Measurements from ENCODE around the gene ODF4.

Gene ODF4

GRCh38 chr17:8310601-8311123, 29.0 kb upstream of the ODF4 start:
- H3K4me1 ChIP-seq (ENCODE audit: insufficient read depth, insufficient read length), result peaks cover 10% of the 10 kb centered on the region
- no peaks in the 10 kb centered on the region for H3K36me3 ChIP-seq (ENCODE audit: insufficient read depth, insufficient read length, low read length)
- no peak for TF ChIP-seq SUZ12 (IDR thresholded peaks at IDR 0.05; ENCODE audit: extremely low read depth, insufficient read depth, insufficient read length)
- no peak for TF ChIP-seq ZNF274 (IDR thresholded peaks at IDR 0.05; ENCODE audit: low read depth, low read length)
- TF ChIP-seq YY1 (IDR thresholded peaks at IDR 0.05; ENCODE audit: insufficient read depth, insufficient read length), result no peak
- no peak overlapping the region for H3K4me3 ChIP-seq (ENCODE audit: insufficient read length, low read depth)
- no peak for DNase-seq (ENCODE audit: low read depth, low spot score)
- H3K27me3 ChIP-seq (ENCODE audit: insufficient read depth, insufficient read length), result no peaks in the 10 kb centered on the region
- H3K9me3 ChIP-seq (ENCODE audit: insufficient read depth, low read length), result no peaks in the 10 kb centered on the region
- no peak overlapping the region for H3K9ac ChIP-seq (ENCODE audit: insufficient read length, low read depth)

DNA sequence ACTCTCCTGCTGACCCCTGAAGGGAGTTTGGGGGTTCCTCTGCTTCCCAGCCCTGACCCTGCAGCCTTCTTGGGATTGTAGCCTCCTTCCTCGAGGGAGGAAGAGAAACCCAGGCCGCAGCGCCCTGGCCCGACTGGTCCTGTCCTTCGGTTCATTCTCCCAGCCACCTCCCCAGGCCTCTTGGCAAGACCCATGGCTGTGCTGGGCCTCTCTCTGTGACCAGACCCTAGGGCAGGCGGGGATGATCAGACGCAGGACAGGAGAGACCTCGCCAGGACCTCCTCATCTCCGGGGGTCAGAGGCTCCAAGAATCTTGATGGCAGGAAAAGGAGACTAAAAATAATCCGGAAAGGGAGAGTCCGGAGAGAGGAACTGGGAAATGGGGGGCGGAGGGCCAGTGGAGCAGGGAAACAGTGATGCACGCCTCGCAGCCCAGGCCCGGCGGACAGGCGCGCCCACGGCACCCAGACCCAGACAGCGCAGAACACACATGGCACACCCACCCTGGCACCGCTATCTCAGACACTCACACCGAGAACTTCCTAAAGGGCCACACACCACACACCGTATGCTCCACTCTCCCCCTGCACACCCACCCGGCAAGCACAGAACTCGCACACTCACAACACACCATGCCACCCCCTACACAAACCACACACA, 28.4 kb upstream of the ODF4 start:
- H3K4me1 ChIP-seq (ENCODE audit: insufficient read depth, insufficient read length), result peaks cover 10% of the 10 kb centered on the region
- TF ChIP-seq YY1 (IDR thresholded peaks at IDR 0.05; ENCODE audit: insufficient read depth, insufficient read length) (no peak), SUZ12 (IDR thresholded peaks at IDR 0.05; ENCODE audit: extremely low read depth, insufficient read depth, insufficient read length) (no peak), ZNF274 (IDR thresholded peaks at IDR 0.05; ENCODE audit: low read depth, low read length) (no peak)
- H3K9me3 ChIP-seq (ENCODE audit: insufficient read depth, low read length), result no peaks in the 10 kb centered on the region
- no peaks in the 10 kb centered on the region for H3K36me3 ChIP-seq (ENCODE audit: insufficient read depth, insufficient read length, low read length)
- H3K27me3 ChIP-seq (ENCODE audit: insufficient read depth, insufficient read length), result no peaks in the 10 kb centered on the region
- H3K9ac ChIP-seq (ENCODE audit: insufficient read length, low read depth), result no peak overlapping the region
- no peak overlapping the region for H3K4me3 ChIP-seq (ENCODE audit: insufficient read length, low read depth)
- DNase-seq (ENCODE audit: low read depth, low spot score), result no peak

GRCh38 chr17:8312251-8312650, 27.4 kb upstream of the ODF4 start:
- DNase-seq (ENCODE audit: low read depth, low spot score), result no peak
- no peaks in the 10 kb centered on the region for H3K36me3 ChIP-seq (ENCODE audit: insufficient read depth, insufficient read length, low read length)
- no peak for TF ChIP-seq ZNF274 (IDR thresholded peaks at IDR 0.05; ENCODE audit: low read depth, low read length)
- TF ChIP-seq YY1 (IDR thresholded peaks at IDR 0.05; ENCODE audit: insufficient read depth, insufficient read length), result no peak
- no peak for TF ChIP-seq SUZ12 (IDR thresholded peaks at IDR 0.05; ENCODE audit: extremely low read depth, insufficient read depth, insufficient read length)
- H3K27me3 ChIP-seq (ENCODE audit: insufficient read depth, insufficient read length), result no peaks in the 10 kb centered on the region
- H3K9me3 ChIP-seq (ENCODE audit: insufficient read depth, low read length), result no peaks in the 10 kb centered on the region
- peaks cover 10% of the 10 kb centered on the region for H3K4me1 ChIP-seq (ENCODE audit: insufficient read depth, insufficient read length)
- no peak overlapping the region for H3K9ac ChIP-seq (ENCODE audit: insufficient read length, low read depth)
- no peak overlapping the region for H3K4me3 ChIP-seq (ENCODE audit: insufficient read length, low read depth)

GRCh38 chr17:8312726-8313600, 26.7 kb upstream of the ODF4 start:
- no peaks in the 10 kb centered on the region for H3K27me3 ChIP-seq (ENCODE audit: insufficient read depth, insufficient read length)
- H3K36me3 ChIP-seq (ENCODE audit: insufficient read depth, insufficient read length, low read length), result no peaks in the 10 kb centered on the region
- no peak overlapping the region for H3K9ac ChIP-seq (ENCODE audit: insufficient read length, low read depth)
- TF ChIP-seq ZNF274 (IDR thresholded peaks at IDR 0.05; ENCODE audit: low read depth, low read length) (no peak), YY1 (IDR thresholded peaks at IDR 0.05; ENCODE audit: insufficient read depth, insufficient read length) (no peak), SUZ12 (IDR thresholded peaks at IDR 0.05; ENCODE audit: extremely low read depth, insufficient read depth, insufficient read length) (no peak)
- no peaks in the 10 kb centered on the region for H3K9me3 ChIP-seq (ENCODE audit: insufficient read depth, low read length)
- H3K4me3 ChIP-seq (ENCODE audit: insufficient read length, low read depth), result no peak overlapping the region
- H3K4me1 ChIP-seq (ENCODE audit: insufficient read depth, insufficient read length), result peaks cover 10% of the 10 kb centered on the region
- no peak for DNase-seq (ENCODE audit: low read depth, low spot score)

DNA sequence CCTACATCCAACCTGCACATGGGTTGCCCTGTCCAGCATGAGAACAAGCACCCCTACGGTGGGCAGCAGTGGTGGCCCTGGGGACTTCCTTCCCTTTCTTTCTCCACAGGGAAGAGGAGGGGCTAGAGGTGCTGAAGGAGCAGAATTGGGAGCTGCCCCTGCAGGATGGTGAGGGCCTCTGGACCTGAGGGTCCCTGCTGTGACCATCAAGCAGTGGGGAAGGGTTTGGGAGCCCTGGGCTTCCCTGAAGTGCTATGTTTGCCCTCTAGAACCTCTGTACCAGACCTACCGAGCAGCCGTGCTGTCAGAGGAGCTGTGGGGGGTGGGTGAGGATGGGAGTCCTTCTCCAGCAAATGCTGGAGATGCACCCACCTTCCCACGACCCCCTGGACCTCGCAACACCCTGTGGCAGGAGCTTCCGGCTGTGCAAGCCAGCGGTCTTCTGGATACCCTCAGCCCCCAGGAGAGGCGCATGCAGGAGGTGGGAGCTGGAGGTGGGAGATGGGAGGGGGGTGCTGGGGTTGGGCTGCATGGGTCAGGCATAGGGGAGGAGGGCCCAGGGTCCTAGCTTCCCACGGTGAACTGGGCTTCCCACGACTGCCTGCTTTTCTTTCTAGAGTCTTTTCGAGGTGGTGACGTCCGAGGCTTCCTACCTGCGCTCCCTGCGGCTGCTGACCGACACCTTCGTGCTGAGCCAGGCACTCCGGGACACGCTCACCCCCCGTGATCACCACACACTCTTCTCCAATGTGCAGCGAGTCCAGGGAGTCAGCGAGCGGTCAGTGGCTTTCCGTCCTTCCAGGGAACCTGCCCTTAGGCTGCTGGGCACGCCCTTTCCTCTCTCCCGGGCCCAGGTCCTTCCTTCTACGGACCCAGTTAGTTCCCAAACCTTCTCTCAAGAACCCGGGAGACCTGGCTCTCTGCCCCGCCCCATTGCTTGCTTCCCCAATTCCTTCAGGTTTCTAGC, 24.6 kb upstream of the ODF4 start:
- TF ChIP-seq YY1 (IDR thresholded peaks at IDR 0.05; ENCODE audit: insufficient read depth, insufficient read length) (no peak), ZNF274 (IDR thresholded peaks at IDR 0.05; ENCODE audit: low read depth, low read length) (no peak), SUZ12 (IDR thresholded peaks at IDR 0.05; ENCODE audit: extremely low read depth, insufficient read depth, insufficient read length) (no peak)
- Histone ChIP-seq H3K27me3 (ENCODE audit: insufficient read depth, insufficient read length) (no peaks in the 10 kb centered on the region), H3K4me3 (ENCODE audit: insufficient read length, low read depth) (no peak overlapping the region), H3K4me1 (ENCODE audit: insufficient read depth, insufficient read length) (peaks cover 13% of the 10 kb centered on the region), H3K9ac (ENCODE audit: insufficient read length, low read depth) (no peak overlapping the region), H3K36me3 (ENCODE audit: insufficient read depth, insufficient read length, low read length) (no peaks in the 10 kb centered on the region), H3K9me3 (ENCODE audit: insufficient read depth, low read length) (no peaks in the 10 kb centered on the region)
- no peak for DNase-seq (ENCODE audit: low read depth, low spot score)

GRCh38 chr17:8315764-8316217, 23.8 kb upstream of the ODF4 start:
- DNase-seq (ENCODE audit: low read depth, low spot score), result no peak
- Histone ChIP-seq H3K9ac (ENCODE audit: insufficient read length, low read depth) (no peak overlapping the region), H3K9me3 (ENCODE audit: insufficient read depth, low read length) (no peaks in the 10 kb centered on the region), H3K4me3 (ENCODE audit: insufficient read length, low read depth) (no peak overlapping the region), H3K27me3 (ENCODE audit: insufficient read depth, insufficient read length) (no peaks in the 10 kb centered on the region), H3K4me1 (ENCODE audit: insufficient read depth, insufficient read length) (peaks cover 8% of the 10 kb centered on the region), H3K36me3 (ENCODE audit: insufficient read depth, insufficient read length, low read length) (no peaks in the 10 kb centered on the region)
- TF ChIP-seq ZNF274 (IDR thresholded peaks at IDR 0.05; ENCODE audit: low read depth, low read length), result no peak
- TF ChIP-seq YY1 (IDR thresholded peaks at IDR 0.05; ENCODE audit: insufficient read depth, insufficient read length), result no peak
- no peak for TF ChIP-seq SUZ12 (IDR thresholded peaks at IDR 0.05; ENCODE audit: extremely low read depth, insufficient read depth, insufficient read length)

Data from NT2/D1 (cell line).